IPS-18c (cell line): Measurements from ENCODE around the gene ATP5PD.
"Not testable (repeated sequence)": the region's sequence is repeated elsewhere in the genome, so short reads cannot be mapped to it uniquely, and the experiment has no call there.

Experiments
- H3K4me3 ChIP-seq: 2 replicates; pipeline ENCODE4 v1.7.0; 2013; ENCODE audit warnings: low read depth, mild to moderate bottlenecking, low read length, moderate library complexity; ENCODE audit not compliant: insufficient read depth
- H3K9me3 ChIP-seq: one replicate; pipeline ENCODE4 v1.6.1; 2013; ENCODE audit warnings: mild to moderate bottlenecking, low read length, moderate library complexity; ENCODE audit not compliant: control insufficient read depth, insufficient read depth

Gene ATP5PD

DNA sequence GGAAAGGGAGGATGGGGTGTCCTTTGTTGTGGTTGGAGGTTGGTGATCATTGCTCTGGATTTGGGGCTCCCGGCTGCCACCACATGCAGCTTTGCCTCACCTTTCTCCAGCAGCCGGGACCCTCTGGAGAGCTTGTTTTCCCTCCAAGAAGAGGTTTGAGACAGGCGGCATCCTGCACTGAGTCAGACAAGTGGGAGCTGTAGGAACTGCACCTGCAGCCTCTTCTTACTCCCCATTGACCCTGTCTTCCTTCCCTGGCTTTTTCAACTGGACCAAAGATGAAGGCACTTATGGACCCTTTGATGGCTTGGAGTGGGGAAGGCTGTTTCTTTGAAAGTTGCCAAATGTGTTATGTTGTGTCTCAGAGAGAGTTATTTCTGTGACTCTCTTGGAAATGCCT, 16.9 kb upstream of the ATP5PD start:
- Histone ChIP-seq H3K4me3 (no peak overlapping the region), H3K9me3 (no peaks in the 10 kb centered on the region)

DNA sequence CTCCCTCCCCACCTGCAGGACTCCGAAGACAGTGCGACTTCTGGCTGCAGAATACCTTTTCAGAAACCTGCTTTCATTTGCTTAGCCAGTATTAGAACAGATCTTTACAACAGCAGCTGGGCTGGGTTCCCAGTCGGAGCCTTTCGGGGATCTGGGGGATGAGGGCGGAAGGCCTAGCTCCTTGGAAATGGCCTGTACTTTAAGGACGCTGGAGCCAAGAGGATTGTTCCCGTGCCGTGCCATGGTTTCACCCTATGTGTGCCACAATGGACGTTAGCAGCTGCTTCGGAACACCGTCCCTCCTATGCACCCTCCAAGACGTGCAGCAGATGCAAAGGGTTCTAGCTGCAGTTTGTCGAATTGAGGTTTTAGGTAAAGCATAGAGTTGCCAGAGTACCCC, 16.4 kb upstream of the ATP5PD start:
- Histone ChIP-seq H3K9me3 (no peaks in the 10 kb centered on the region), H3K4me3 (no peak overlapping the region)

DNA sequence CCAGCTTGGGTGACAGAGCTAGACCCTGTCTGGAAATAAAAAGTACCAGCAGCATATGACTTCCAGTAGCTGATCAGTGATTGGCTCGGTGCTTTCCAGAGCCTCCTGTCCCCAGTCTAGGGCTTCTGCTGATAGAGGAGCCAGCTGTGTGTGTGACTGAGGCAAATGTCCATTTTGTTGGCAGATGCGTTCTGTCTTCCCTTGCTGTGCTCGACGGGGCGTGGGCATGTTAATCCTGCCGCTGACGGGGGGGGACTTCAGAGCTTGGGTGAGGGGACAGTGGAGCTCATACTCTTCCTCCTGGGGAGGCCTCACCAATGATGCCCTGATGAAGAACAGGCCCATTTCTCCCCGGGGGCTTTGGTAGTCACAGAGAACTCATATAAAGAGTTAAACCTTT, 14.8 kb upstream of the ATP5PD start:
- Histone ChIP-seq H3K4me3 (no peak overlapping the region), H3K9me3 (no peaks in the 10 kb centered on the region)

DNA sequence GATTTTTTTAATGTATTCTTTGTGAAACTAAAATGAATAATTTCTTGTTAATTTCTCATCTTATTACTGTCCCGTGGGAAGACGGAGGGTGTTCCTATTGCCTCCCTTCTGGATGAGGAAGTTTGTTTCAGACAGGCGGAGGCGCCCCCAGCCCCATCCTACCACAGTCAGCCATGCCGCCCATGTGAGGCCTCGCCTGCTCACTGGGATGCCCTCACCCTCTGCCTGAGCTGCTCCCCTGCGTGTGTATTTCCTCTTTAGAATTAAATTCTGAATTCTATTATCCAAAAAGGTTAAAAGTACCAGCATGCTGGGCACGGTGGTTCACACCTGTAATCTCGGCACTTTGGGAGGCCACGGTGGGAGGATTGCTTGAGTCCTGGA, 14.3 kb upstream of the ATP5PD start:
- Histone ChIP-seq H3K4me3 (no peak overlapping the region), H3K9me3 (no peaks in the 10 kb centered on the region)

DNA sequence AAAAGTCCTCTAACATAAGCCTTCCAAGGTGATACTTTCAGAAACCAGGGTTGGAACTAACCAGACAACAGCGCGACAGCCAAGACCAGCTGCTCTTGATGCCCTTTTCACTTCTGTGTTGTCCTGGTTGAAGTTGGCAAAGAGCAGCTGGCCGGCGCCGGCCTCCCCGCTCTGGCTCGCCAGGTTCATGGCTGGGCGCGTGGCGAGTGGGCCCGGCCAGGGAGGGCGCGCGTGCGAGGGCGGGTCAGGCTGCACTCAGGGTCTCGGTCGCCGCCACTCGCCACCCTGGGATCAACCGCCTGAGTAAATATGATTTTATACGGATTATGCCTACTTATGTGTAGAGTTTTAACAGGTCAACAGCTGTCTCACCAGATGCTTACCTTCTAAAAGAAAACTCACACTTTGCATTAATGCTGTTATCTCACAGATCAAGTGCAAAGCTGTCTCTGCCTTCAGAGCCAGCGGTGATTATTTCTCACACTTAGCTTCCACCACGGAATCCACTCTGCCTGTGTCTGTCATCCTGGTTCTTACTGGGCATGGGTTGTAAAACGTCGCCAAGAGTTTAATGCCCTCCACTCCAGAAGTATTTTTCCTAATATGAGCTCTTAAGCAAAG, 13.8 kb upstream of the ATP5PD start:
- Histone ChIP-seq H3K4me3 (no peak overlapping the region), H3K9me3 (no peaks in the 10 kb centered on the region)

DNA sequence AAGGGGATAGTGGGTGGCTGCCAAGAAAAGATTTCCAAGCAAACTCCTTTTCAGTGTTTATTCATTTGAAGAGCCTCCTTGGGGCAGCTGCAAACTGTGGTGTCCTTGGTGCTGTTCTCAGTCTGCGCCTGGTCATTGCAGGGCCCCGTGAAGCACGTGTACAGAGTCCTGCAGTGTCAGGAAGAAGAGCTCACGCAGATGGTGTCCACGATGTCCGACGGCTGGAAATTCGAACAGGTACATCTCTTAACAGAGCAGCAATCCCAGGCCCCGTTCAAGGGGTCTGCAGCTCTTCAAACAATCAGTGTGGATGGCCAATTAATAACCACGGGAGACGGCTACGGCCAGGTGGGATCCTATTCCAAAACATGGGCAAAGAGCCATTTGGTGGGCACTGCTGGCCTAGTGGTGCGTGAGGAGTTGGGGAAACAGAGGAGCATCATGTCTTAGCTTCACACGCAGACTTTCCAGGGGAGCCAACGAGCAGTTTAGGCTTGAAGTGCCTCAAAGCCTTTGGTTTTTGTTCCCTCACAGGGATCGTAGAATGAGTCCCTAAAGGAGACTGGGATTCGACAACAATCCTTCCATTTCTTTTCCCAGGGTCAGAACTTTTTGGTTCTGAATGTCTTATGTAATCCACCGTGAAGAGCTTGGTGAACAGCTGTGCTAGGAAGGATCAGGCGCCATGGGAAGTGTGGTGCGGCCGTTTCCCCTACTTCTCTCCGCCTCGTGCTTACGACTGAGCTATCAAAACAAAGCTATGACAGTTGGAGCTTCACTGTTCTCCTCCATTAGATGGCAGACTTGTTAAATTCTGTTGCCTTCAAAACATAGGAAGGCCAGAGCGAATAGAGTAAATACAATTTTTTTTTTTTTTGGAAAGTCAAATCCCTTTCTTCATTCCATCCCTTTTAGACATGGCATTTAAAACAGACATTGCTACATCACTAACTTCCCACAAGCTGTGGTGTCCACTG, 12.9 kb upstream of the ATP5PD start:
- no peaks in the 10 kb centered on the region for H3K9me3 ChIP-seq
- no peak overlapping the region for H3K4me3 ChIP-seq

DNA sequence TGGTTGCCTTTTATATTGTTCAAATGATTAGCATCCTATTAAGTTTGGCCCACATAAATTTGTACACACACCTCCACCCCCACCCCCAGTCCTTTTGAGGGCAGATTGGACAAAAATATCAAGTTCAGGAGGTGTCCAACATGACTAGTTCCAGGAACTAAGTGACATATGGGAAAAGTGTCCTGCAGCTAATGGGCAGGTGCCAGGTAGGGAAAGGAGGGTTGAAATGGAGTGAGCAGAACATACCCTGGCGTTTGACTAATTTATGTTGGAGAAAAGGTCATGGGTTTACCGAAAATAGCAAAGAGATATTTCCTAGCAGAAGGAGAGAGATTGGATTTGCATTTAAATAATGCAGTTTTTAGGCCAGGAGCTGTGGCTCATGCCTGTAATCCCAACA, 5.2 kb upstream of the ATP5PD start:
- Histone ChIP-seq H3K4me3 (no peak overlapping the region), H3K9me3 (no peaks in the 10 kb centered on the region)

DNA sequence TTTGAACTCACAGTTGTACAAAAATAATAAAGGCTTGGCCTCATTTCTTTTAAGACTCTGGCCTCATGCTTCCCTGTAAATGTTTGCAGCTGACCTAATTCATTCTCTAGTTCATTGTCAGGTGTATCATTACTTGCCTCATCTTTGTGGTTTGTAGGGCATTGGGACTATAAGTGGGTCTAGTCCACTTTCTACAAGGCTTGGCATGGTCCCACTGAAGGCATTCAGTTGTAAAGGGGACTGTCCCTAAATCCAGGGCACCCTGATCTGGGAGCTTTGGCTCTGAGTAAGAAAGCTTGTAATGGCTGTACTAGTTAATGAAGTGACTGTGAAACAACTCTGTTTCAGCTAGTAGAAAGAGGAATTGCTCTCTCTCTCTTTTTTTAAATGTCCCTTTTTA, 2.9 kb upstream of the ATP5PD start:
- H3K4me3 ChIP-seq: no peak overlapping the region
- H3K9me3 ChIP-seq: no peaks in the 10 kb centered on the region

DNA sequence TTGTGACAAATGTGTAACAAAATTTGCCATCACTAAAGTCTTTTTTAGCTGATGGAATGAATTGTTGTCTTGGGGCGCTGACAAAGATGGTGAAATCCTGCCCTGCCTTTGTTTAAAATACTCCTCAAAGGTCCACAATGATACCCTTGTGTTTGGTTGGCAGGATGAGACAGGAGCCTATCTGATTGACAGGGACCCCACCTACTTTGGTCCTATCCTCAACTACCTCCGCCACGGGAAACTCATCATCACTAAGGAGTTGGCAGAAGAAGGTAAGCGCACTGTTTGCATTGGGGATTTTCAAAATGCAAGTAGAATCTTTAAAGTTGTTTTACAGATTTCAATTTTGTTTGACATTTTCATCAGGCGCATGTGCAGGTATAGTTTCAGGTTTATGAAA, 2.3 kb upstream of the ATP5PD start:
- Histone ChIP-seq H3K9me3 (no peaks in the 10 kb centered on the region), H3K4me3 (no peak overlapping the region; the same call in 1 of the 2 replicates)

DNA sequence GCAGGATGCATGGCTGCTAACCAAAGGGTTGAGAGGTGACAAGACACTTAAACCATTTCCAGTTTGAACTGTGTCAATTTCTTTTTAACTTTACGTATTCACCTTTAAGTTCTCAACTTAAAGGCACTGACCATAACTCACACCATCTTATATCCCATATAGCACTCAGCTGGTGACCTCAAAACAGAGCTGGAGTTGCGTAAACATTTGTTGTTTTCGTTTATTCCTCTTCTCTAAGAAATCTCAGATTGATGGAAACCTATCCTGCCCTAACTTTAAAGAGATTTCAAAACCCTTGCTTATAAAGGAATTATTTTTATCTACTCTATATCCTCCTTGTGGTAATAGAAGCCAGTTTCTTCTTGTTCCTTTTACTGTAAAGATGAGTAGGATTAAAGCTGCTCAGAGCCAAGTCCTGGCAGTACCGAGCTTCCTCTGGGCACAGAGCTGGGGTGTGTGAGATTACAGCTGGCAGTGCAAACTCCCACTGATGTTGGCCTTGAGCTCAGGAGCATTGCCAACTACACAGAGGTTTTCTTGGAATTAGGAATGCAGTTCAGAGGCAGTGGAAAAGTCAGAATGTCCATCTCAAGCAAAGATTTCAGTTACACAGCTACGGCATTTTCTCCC, 1.6 kb upstream of the ATP5PD start:
- H3K4me3 ChIP-seq: peak overlapping the region; percentile 99
- no peaks in the 10 kb centered on the region for H3K9me3 ChIP-seq

DNA sequence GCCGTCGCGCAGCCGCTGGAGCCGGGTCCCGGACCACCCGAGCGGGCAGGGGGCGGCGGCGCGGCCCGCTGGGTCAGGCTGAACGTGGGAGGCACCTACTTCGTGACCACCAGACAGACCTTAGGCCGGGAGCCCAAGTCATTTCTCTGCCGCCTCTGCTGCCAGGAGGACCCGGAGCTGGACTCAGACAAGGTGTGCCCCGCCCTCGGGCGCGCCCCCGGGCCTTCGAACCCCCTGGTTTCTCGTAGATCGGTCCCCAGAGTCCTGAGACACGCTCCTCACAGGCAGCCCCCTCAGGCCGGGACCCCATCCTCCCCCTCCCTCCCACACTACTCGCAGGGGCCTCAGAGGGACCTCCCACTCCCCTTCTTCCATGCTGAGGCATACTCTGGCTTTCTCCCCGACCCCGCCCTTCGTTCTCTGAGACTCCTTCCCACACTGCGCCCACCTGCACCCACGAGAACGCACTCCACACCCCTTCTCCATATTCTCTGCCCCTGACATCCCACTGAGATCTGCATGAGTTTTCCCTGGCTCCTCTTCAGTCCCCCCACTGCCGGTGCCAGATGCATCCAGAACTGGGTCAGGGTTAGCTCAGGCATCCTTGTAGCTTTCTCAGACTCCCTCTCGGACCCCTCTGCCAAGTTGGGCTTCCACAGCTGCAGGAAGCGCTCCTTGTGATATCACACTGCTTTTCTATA, 779 bp upstream of the ATP5PD start:
- no peaks in the 10 kb centered on the region for H3K9me3 ChIP-seq
- H3K4me3 ChIP-seq: peak overlapping the region; percentile 99

DNA sequence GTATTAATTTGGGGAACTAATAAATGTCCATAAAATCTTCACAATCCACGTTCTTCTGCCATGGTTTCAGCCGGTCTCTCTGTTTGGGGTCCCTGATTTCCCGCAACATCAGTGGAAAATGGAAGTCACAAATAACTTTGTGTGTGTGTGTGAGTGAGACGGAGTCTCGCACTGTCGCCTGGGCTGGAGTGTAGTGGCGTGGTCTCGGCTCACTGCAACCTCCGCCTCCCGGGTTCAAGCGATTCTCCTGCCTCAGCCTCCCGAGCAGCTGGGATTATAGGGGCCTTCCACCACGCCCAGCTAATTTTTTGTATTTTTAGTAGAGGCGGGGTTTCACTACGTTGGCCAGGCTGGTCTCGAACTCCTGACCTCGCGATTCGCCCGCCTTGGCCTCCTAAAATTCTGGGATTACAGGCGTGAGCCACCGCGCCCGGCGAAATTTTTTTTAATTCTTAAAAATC, 793 bp downstream of the ATP5PD start:
- peak overlapping the region; percentile 99 for H3K4me3 ChIP-seq
- H3K9me3 ChIP-seq: not testable (repeated sequence)

DNA sequence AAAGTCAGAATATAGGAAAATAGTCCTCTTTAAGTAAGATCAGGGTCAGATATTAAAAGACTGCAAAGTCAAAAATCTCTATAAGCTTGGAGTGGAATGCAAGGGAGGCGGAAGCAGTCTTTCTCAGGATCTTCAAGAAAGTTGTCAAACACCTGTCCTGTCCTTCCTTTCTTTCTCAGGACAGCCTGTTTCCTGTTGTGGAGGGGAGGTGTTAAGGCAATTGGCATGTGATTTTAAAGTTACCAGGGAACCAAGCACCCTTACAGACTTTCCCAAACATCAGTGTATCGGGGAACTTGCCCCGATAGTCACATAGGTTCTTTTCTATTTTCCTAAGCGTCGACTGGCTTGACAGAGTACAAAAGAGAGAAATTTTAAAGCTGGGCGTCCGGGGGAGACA, 2.1 kb downstream of the ATP5PD start:
- Histone ChIP-seq H3K4me3 (0 out of 2 replicates have a peak overlapping the region, but pooled peaks have one; percentile 9), H3K9me3 (no peaks in the 10 kb centered on the region)

DNA sequence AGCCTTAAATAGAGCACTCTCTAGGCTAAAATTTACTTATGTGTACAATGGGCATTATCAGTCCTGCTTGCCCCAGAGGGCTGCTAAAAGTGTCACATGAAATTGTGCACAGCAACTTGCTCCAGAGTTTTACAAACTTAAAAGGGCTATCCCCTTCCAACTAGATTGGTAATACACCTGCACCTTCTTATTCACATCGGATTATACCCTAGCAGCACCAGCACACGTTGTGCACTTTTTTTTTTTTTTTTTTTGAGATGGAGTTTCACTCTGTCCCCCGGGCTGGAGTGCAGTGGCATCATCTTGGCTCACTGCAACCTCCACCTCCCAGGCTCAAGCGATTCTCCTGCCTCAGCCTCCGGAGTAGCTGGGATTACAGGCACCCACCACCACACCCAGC, 3.0 kb downstream of the ATP5PD start:
- H3K4me3 ChIP-seq, H3K9me3 ChIP-seq: not testable (repeated sequence)

DNA sequence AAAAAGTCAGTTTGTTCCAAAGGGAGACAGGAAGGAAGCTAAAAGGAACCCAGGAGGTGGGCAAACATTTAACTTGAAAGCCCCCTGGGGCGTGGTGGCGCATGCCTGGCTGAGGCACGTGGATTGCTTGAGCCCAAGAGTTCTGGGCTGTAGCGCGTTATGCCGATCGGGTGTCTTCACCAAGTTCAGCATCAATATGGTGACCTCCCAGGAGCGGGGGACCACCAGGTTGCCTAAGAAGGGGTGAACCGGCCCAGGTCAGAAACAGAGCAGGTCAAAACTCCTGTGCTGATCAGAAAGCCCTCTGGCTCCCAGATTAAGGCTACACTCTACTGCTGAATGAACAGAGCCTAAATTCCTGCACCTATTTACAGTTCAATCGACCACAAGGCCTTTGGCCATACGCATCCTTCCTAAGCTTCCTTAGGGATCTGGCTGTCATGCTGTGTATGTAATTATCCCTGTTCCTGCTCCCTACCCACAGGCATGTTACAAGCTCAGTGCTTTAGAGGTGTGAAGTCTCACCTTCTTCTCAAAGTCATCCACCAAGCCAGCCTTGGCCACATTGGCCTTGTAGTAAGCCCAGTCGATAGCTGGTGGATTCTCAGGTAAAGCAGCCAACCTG, 5.0 kb downstream of the ATP5PD start:
- Histone ChIP-seq H3K4me3 (no peak overlapping the region), H3K9me3 (no peaks in the 10 kb centered on the region)

DNA sequence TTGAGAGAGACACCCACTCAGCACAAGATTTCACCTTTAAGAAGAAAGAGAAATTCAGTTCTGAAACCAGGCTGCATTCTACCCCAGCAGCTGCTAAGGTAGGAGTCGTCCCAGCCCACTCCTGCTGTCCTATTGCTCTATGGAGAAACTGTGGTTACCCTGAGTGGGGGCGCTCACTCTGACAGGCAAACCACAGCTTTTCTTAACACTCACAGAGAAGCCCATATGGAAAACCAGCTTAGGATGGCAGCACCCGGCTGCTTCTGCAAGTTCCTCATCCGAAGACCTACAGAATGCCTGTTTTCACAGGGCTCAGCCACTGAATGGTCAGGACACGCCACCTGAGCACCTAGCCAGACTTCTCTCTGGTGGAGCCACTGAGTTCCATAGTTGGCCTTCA, 7.5 kb downstream of the ATP5PD start:
- H3K9me3 ChIP-seq: no peaks in the 10 kb centered on the region
- H3K4me3 ChIP-seq: no peak overlapping the region

DNA sequence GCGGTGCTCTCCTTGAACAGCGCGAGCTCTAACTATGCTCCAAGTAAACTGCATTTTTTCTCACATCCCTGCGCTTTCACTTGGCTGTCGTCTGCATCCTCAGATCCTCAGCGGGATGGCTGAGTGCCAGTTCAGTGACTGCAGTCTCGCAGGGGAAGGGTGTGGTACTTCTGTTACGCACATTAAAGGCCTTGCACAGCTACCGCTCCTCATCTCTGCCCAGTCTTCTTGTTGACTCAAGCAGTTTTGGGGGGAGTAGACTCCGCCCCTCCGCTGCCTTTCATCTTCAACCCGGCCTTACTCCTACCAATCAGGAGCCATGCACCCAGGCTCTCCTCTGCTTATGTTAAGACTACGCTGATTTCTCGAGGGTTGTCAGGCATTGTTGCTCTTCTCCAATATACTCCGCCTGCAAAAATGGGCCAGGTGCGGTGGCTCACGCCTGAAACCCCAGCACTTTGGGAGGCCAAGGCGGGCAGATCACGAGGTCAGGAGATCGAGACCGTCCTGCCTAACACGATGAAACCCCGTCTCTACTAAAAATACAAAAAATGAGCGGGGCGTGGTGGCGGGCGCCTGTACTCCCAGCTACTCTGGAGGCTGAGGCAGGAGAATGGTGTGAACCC, 10.0 kb downstream of the ATP5PD start:
- no peak overlapping the region for H3K4me3 ChIP-seq
- peaks cover 2% of the 10 kb centered on the region for H3K9me3 ChIP-seq
